ENCODE measurements around the gene GRK4.
"Not testable (repeated sequence)": the region's sequence is repeated elsewhere in the genome, so short reads cannot be mapped to it uniquely, and the experiment has no call there.

Gene GRK4

DNA sequence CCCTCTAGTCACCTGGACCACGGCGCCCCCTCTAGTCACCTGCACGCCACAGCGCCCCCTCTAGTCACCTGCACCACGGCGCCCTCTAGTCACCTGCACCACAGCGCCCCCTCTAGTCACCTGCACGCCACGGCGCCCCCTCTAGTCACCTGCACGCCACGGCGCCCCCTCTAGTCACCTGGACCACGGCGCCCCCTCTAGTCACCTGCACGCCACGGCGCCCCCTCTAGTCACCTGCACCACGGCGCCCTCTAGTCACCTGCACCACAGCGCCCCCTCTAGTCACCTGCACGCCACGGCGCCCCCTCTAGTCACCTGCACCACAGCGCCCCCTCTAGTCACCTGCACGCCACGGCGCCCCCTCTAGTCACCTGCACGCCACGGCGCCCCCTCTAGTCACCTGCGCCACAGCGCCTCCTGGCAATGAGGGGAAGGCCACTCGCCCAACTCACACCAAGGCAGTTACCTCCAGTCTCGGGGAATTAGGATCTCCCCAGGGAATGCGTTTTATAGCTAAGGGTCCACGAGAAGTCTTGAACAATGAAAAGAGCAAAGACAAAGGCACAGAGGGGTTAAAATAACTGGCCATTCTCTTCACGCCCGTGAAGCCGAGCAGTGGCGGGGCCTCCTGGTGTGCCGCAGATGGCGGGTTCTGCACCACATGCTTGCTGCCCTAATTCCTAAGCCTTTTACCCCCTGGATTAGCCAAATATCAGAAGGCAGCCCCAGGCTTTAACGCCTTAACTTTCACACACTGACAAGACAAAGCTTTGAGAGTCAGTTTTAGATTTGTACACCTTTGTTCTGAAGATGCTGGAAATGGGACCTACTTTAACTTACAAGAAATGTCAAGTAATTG is 8.0 kb upstream of the GRK4 start:
- H3K4me3 ChIP-seq (ENCODE audit: low read depth, low read length): not testable (repeated sequence)
- TF ChIP-seq, protein P1, sequence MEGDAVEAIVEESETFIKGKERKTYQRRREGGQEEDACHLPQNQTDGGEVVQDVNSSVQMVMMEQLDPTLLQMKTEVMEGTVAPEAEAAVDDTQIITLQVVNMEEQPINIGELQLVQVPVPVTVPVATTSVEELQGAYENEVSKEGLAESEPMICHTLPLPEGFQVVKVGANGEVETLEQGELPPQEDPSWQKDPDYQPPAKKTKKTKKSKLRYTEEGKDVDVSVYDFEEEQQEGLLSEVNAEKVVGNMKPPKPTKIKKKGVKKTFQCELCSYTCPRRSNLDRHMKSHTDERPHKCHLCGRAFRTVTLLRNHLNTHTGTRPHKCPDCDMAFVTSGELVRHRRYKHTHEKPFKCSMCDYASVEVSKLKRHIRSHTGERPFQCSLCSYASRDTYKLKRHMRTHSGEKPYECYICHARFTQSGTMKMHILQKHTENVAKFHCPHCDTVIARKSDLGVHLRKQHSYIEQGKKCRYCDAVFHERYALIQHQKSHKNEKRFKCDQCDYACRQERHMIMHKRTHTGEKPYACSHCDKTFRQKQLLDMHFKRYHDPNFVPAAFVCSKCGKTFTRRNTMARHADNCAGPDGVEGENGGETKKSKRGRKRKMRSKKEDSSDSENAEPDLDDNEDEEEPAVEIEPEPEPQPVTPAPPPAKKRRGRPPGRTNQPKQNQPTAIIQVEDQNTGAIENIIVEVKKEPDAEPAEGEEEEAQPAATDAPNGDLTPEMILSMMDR (IDR thresholded peaks at IDR 0.05; ENCODE audit: low read depth, low read length): peak; percentile 17
- DNase-seq (ENCODE audit: low read depth): peak; percentile 52

DNA sequence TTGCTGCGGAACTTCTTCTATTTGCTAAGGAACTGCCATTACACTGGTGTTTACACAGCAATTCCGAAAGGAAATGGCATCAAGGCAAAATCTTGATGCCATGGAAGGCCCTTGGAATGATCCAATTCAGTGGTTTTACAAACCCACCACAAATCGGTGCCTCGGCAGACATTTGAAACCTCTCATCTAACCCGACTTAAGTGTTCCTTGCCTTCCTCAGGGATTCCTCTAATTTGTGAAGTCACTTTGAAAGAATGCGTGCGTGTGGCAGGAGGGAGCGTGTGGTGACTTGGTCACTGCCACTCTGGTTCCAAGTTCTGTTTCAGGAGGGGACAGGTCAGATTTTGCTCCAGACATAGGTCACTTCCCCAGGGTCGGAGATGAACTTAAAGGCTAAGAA is 4.9 kb upstream of the GRK4 start:
- H3K4me3 ChIP-seq (ENCODE audit: low read depth, low read length): no peak overlapping the region
- TF ChIP-seq, protein P2, sequence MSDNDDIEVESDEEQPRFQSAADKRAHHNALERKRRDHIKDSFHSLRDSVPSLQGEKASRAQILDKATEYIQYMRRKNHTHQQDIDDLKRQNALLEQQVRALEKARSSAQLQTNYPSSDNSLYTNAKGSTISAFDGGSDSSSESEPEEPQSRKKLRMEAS (IDR thresholded peaks at IDR 0.05; ENCODE audit: low read depth, low read length): no peak
- TF ChIP-seq POLR2A (IDR thresholded peaks at IDR 0.05; ENCODE audit: extremely low read depth, insufficient read length) (no peak), MYC (IDR thresholded peaks at IDR 0.05; ENCODE audit: low read depth, low read length) (no peak)
- TF ChIP-seq, protein P1 (IDR thresholded peaks at IDR 0.05; ENCODE audit: low read depth, low read length): no peak
- DNase-seq (ENCODE audit: low read depth): no peak

DNA sequence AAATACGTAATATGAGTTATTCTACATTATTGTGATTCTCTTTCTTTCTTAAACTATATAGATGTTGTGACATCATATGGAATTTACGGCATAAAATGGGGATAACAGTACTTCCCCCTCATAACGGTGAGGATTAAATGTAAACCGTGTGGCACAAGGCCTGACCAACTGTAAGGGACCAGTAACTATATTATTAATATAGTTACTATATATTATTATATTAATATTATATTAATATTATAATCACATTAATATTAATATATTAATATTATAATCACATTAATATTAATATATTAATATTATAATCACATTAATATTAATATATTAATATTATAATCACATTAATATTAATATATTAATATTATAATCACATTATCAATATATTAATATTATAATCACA is 2.9 kb upstream of the GRK4 start:
- DNase-seq (ENCODE audit: low read depth): not testable (repeated sequence)
- peak overlapping the region; percentile 6 for H3K4me3 ChIP-seq (ENCODE audit: low read depth, low read length)

DNA sequence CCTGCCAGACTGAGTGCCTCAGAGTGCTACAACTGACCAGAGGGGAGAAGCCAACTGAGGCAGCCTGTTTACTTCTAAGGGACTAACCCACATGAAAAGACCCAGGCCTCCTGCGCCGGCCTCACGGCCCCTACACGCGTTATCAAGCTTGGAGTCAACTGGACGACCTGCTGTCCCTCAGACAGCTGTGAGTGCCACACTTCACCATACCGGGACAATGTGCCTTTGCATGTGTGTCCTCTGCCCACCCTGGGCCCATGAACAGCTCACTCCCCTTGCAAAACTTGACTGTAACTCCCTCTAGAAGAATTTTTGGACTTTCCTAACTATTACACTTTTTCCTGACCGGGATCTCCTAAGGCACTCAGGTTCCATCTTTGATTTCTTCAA is 2.0 kb upstream of the GRK4 start:
- TF ChIP-seq, protein P2 (IDR thresholded peaks at IDR 0.05; ENCODE audit: low read depth, low read length): peak; percentile 80
- peak; percentile 75 for TF ChIP-seq MYC (IDR thresholded peaks at IDR 0.05; ENCODE audit: low read depth, low read length)
- TF ChIP-seq POLR2A (IDR thresholded peaks at IDR 0.05; ENCODE audit: extremely low read depth, insufficient read length): no peak
- DNase-seq (ENCODE audit: low read depth): peak; percentile 81
- H3K4me3 ChIP-seq (ENCODE audit: low read depth, low read length): peak overlapping the region; percentile 76

DNA sequence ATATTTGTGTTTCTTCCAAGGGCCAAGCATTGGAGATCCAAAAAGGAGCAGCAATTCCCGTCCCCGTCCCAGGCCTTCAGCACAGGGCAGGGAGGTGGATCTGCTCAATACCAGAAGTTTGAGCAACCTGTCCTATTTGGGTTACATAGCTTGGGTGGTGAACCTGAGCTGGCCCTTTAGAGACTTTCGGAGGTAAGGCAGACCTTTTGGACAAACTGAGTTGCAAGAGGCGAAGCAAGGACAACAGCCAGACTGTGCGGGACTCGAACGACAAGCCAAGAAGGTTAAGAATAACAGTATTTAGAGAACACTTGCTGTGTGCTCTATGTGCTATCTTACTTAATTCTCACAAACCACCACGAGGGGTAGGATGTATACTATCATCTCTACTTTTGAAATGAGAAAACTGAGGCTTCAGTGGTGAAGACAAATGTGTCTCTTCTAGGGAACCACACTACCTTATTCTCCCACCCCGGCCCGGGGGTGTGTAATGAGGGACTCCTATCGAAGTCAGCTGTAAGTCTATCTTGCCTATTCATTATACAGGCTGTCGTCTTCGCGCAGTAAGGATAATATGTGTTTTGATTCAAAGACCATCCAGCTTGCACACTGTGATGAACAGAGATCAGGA is 1.4 kb upstream of the GRK4 start:
- TF ChIP-seq MYC (IDR thresholded peaks at IDR 0.05; ENCODE audit: low read depth, low read length): no peak
- TF ChIP-seq, protein P1 (IDR thresholded peaks at IDR 0.05; ENCODE audit: low read depth, low read length): no peak
- peak overlapping the region; percentile 76 for H3K4me3 ChIP-seq (ENCODE audit: low read depth, low read length)
- peak; percentile 71 for DNase-seq (ENCODE audit: low read depth)

DNA sequence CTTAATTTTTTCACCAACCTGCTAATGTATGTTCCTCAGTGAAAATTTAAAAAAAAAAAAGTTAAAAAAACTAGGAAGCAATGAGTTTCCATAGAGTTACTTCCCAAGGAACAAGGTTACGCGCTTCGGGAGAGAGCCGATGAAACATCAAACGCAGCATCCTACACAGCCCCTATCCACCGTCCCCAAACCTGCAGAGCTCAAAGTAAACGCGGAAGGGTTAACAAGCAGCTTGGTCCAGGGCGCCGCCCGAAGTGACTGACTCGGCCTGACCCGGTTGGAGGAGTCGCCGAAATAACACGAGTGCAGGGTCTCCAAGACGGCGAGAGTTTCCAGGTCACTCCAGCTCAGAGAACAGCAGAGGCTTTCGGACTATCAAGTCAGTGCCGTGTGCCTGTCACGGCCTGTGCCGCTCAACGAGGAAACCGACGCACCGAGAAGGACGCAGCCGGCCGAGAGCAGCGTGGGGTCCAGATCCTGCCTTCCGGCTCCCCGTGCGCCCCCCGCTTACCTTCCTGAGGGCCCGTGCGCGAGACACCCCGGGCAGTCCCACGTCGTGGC is 677 bp upstream of the GRK4 start:
- DNase-seq (ENCODE audit: low read depth): peak; percentile 83
- H3K4me3 ChIP-seq (ENCODE audit: low read depth, low read length): peak overlapping the region; percentile 76
- TF ChIP-seq, protein P1 (IDR thresholded peaks at IDR 0.05; ENCODE audit: low read depth, low read length): no peak
- TF ChIP-seq MYC (IDR thresholded peaks at IDR 0.05; ENCODE audit: low read depth, low read length) (no peak; the same call in 1 of the 2 replicates), POLR2A (IDR thresholded peaks at IDR 0.05; ENCODE audit: extremely low read depth, insufficient read length) (no peak)
- TF ChIP-seq, protein P2 (IDR thresholded peaks at IDR 0.05; ENCODE audit: low read depth, low read length): no peak; the same call in 1 of the 2 replicates

All from NB4 (cell line).